ENCODE results near the gene KCNN1.
"Not testable (repeated sequence)": the region's sequence is repeated elsewhere in the genome, so short reads cannot be mapped to it uniquely, and the experiment has no call there.

KCNN1 gene

DNA sequence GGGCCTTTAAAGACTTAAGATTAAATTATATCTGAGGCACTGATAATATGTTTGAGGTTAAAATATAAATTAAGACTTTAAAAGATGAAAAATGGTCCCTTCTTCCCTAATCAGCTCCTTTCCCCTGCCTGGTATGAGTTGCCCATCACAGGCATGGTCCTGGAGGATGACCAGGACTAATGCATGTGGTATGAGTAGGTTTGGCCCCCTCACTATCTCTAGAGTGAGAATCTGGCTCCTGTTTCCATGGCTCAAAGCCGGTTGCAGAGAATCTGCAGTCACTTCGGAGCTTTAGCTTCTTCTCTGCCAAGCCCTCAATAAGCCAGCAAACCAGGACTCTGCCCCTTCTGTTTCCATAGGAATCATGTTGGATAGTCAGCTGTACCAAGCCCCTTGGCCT, 65.2 kb downstream of the KCNN1 start:
- DNase-seq, result not testable (repeated sequence)

DNA sequence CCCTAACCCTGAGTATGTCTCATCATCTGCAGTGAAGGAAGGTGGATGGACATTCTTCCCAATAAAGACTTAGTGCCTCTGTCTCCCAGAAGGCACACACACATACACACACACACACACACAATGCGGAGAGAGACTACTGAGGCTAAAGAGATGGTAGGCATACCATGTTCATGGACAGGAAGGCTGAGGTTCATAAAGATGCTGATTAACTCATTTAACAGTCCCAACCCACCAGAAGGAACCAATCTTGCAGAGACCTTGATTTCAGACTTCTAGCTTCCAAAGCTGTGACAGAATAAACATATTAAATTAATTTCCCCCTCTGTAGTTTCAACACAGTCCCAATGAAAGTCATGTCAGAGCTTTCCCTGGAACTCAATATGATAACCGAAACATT, 74.1 kb downstream of the KCNN1 start:
- DNase-seq, result no peak

DNA sequence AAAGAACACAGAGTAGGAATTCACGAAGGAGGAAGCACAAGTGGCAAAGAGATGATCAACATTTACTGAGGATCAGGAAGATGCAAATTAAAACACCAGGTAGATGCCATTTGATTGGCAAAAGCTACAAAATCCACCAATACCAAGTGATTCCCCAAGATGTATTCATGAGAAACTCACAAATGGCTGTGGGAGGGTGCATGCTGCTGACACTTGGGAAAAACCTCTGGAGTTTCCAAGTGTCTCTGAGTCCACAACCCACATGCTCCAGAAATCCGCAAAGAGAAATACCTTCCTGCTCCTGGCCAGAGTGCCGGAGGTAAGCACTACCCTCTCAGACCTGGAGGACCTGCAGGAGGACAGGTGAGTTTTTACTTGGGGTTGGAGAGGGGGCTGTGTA, 76.8 kb downstream of the KCNN1 start:
- DNase-seq, result no peak

DNA sequence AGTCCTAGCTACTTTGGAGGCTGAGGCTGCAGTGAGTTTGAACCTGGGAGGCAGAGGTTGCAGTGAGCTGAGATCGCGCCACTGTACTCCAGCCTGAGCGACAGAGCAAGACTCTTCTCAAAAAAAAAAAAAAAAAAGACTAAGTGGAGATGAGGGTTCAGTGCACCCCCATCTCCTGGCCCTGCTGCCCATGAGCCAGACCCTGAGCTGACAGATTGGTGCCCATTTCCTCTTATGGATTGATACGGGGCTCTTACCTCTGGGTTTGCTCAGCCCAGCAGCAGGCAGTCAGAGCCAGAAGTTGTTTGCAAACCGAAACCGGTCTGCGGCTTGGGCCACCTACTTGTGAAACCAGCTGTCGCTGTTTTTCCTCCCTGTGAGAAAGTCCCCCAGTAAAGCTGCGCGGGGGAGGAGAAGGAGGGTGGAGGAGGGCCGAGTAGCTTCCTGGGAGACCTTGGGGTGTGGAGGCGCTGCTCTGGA, 78.0 kb downstream of the KCNN1 start:
- no peak for DNase-seq

DNA sequence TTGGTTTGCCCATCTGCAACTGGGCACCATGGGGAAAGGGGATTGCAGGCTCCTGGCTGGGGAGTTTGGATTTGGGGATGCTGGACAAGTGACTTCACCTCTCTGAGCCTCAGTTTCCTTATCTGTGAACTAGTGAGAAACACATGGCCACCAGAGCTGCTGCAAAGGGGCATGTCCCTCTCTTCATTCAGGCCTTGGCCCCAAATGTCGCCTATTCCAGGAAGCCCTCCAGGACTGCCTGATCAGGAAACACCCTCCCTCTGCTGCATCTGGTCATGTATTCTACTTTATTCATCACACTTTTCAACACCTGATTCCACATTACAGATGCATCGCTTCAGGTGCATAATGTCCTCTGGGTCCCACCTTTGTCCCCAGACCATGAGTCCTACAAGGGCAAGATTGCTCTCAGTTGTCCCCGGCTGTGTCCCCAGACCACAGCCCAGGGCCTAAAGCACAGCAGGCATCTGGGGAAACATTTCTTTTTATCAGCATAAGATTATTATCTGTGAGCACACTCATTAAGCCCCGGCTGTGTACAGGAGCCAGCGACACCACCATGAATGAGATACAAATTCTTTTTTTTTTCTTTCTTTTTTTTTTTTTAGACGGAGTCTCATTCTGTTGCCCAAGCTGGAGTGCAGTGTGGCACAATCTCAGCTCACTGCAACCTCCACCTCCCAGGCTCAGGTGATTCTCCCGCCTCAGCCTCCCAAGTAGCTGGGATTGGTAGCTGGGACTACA, 78.6 kb downstream of the KCNN1 start:
- no peak for DNase-seq

DNA sequence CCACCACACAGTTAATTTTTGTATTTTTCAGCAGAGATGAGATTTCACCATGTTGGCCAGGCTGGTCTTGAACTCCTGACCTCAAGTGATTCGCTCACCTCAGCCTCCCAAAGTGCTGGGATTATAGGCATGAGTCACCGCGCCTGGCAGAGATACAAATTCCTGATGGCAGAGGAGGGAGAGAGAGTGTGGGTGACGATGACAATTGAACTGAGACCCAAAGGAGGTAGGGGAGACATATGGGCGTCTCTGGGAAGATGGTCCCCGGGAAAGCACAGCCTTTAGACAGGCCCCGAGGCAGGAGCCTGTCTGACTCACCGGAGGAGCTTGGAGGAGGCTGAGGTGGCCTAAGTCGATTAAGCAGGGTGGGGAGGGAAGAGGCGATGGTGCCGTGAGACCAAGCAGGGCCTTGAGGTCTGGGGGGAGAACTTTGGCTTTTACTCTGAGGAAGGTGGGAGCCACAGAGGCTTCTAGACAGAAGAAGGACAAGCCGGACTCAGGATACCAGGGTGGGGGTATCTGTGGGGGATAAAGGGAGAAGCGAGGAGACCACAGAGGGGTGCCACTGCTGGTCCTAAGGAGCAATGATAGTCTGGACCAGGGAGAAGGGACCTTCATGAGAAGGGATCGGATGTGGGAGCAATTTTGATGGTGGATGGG, 79.3 kb downstream of the KCNN1 start:
- DNase-seq, result no peak

DNA sequence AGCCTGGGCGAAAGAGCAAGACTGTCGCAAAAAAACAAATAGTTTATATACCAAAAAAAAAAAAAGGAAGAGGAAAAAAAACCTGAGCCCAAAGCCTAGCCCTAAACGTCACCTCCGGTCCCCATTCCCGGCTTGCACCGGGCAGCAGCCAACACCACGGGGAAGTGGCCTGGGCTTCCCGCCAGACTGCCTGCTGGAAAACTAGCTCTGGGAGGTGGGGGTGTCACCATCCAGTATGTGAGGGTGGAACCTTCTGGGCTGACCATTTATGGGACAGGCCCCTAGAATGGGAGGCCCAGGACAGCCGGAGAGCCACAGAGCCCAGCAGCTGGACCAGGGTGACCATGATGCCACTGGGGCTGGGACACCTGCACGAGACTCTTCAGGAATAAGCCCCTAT, 82.5 kb downstream of the KCNN1 start:
- DNase-seq, result no peak
